Ishikawa (cell line): Measurements from ENCODE around the gene RPL36.

Source experiments
- CEBPB ChIP-seq: IDR thresholded peaks from 2 replicates; pipeline ENCODE4 v1.6.1; 2012
- CREB1 ChIP-seq: IDR thresholded peaks from 2 replicates; pipeline ENCODE4 v1.6.1; 2012; ENCODE audit warnings: low read depth
- EGR1 ChIP-seq: IDR thresholded peaks from 2 replicates; pipeline ENCODE4 v1.6.1; 2012
- EP300 ChIP-seq: IDR thresholded peaks from 2 replicates; pipeline ENCODE4 v1.6.1; 2012; ENCODE audit warnings: borderline replicate concordance
- FOXM1 ChIP-seq: IDR thresholded peaks from 2 replicates; pipeline ENCODE4 v1.6.1; 2012; ENCODE audit warnings: low read depth, borderline replicate concordance
- MAX ChIP-seq: IDR thresholded peaks from 2 replicates; pipeline ENCODE4 v1.6.1; 2012
- NFIC ChIP-seq: IDR thresholded peaks from 2 replicates; pipeline ENCODE4 v1.6.1; 2012
- RAD21 ChIP-seq: IDR thresholded peaks from 2 replicates; pipeline ENCODE4 v1.6.1; 2012; ENCODE audit warnings: low read depth
- REST ChIP-seq: IDR thresholded peaks from 2 replicates; pipeline ENCODE4 v1.6.1; 2012; ENCODE audit warnings: low read depth, mild to moderate bottlenecking
- TAF1 ChIP-seq: IDR thresholded peaks from 2 replicates; pipeline ENCODE4 v1.6.1; 2012; ENCODE audit warnings: low read depth, mild to moderate bottlenecking
- TCF12 ChIP-seq: IDR thresholded peaks from 2 replicates; pipeline ENCODE4 v1.6.1; 2012; ENCODE audit warnings: low read depth
- TEAD4 ChIP-seq: IDR thresholded peaks from 2 replicates; pipeline ENCODE4 v1.6.1; 2012
- USF1 ChIP-seq: IDR thresholded peaks from 2 replicates; pipeline ENCODE4 v1.6.1; 2012
- YY1 ChIP-seq: IDR thresholded peaks from 2 replicates; pipeline ENCODE4 v1.6.1; 2012; ENCODE audit warnings: low read depth
- ZBTB7A ChIP-seq: IDR thresholded peaks from 2 replicates; pipeline ENCODE4 v1.6.1; 2012; ENCODE audit warnings: low read depth

The RPL36 gene

GRCh38 chr19:5671600-5671999 is 18.5 kb upstream of the RPL36 start:
- no peak for TF ChIP-seq EGR1
- TF ChIP-seq MAX = no peak
- TF ChIP-seq TAF1 = no peak

- no peak for TF ChIP-seq CREB1
- no peak for TF ChIP-seq TAF1
- no peak for TF ChIP-seq YY1
- TF ChIP-seq ZBTB7A = no peak
- no peak for TF ChIP-seq NFIC
- TF ChIP-seq REST = no peak
- TF ChIP-seq TCF12 = no peak
- no peak for TF ChIP-seq EGR1
- TF ChIP-seq USF1 = no peak
- TF ChIP-seq CEBPB = no peak
- no peak for TF ChIP-seq MAX
- TF ChIP-seq TEAD4 = no peak
- no peak for TF ChIP-seq EP300
Measured at GRCh38 chr19:5672708-5673459, 17.2 kb upstream of the RPL36 start.

GRCh38 chr19:5673752-5674151 is 16.3 kb upstream of the RPL36 start:
- no peak for TF ChIP-seq RAD21

GRCh38 chr19:5674714-5675113 is 15.4 kb upstream of the RPL36 start:
- TF ChIP-seq TAF1 = no peak
- TF ChIP-seq EP300 = no peak
- TF ChIP-seq NFIC = no peak

- TF ChIP-seq ZBTB7A (no peak), CREB1 (no peak), USF1 (no peak), FOXM1 (no peak), TCF12 (no peak), EP300 (no peak), TEAD4 (no peak), REST (no peak), EGR1 (no peak), RAD21 (no peak), MAX (no peak), TAF1 (no peak), YY1 (no peak), NFIC (no peak), CEBPB (no peak)
Measured at GRCh38 chr19:5676105-5676771, 13.9 kb upstream of the RPL36 start.

GRCh38 chr19:5676772-5677105 is 13.4 kb upstream of the RPL36 start:
- no peak for TF ChIP-seq MAX
- no peak for TF ChIP-seq EGR1
- TF ChIP-seq CREB1 = no peak
- no peak for TF ChIP-seq FOXM1
- TF ChIP-seq CEBPB = no peak

- no peak for TF ChIP-seq FOXM1
- no peak for TF ChIP-seq RAD21
- no peak for TF ChIP-seq CREB1
Measured at GRCh38 chr19:5677136-5677535, 13.0 kb upstream of the RPL36 start.
